ENCODE data around the gene TXNDC9.

GRCh38 chr2:99374747-99375146, 38.6 kb upstream of the TXNDC9 start:
- TF ChIP-seq CTCF (IDR thresholded peaks at IDR 0.05 in 4 of 5, conservative IDR thresholded peaks at IDR 0.05 in 1 of 5) (no peak), POLR2A (IDR thresholded peaks at IDR 0.05) (no peak)
